ENCODE results near the gene MAT2B.

The MAT2B gene

GRCh38 chr5:163467682-163468081, 37.7 kb upstream of the MAT2B start:
- CTCF ChIA-PET, result interaction anchor here (0.6 to 0.8 kb wide), 4 partner anchors 16 to 95 kb away, joined by 3 to 4 read pairs (median 4); no protein-coding TSS in a partner anchor
- H3K4me3 ChIP-seq (ENCODE audit: low read depth, low read length), result no peak overlapping the region
- H3K4me1 ChIP-seq (ENCODE audit: control insufficient read depth, insufficient read depth, low read length), result peaks cover 3% of the 10 kb centered on the region; the same call in 1 of the 2 replicates
- POLR2A ChIA-PET, result interaction anchor here (1.1 kb wide), 1 partner anchor 38 kb away, joined by 3 read pairs; the partner anchor contains the start of gene MAT2B
- no peak overlapping the region for H3K27ac ChIP-seq (ENCODE audit: extremely low read depth, low read depth, low read length)
- peaks cover 64 to 70% of the 10 kb centered on the region in 2 experiments for H3K36me3 ChIP-seq (ENCODE audit: control insufficient read depth in 2 of 2, insufficient read depth in 1 of 2, low read length in 2 of 2)
- TF ChIP-seq ZNF354C (tag by site-specific recombination; IDR thresholded peaks at IDR 0.05; ENCODE audit: borderline replicate concordance, low read depth), result no peak
- TF ChIP-seq ZNF18 (tag by site-specific recombination; IDR thresholded peaks at IDR 0.05), result no peak
- no peak for TF ChIP-seq ZNF26 (tag by site-specific recombination; IDR thresholded peaks at IDR 0.05)
- TF ChIP-seq ZNF114 (tag by site-specific recombination; IDR thresholded peaks at IDR 0.05), result no peak
- no peak for TF ChIP-seq ZNF449 (tag by site-specific recombination; IDR thresholded peaks at IDR 0.05)
- no peak for TF ChIP-seq ZNF112 (tag by site-specific recombination; IDR thresholded peaks at IDR 0.05)
- no peak for TF ChIP-seq ZBTB21 (tag by site-specific recombination; IDR thresholded peaks at IDR 0.05)
- no peak for TF ChIP-seq ZNF549 (tag by site-specific recombination; IDR thresholded peaks at IDR 0.05)
- TF ChIP-seq KLF9 (tag by site-specific recombination; IDR thresholded peaks at IDR 0.05; ENCODE audit: low read depth), result no peak
- TF ChIP-seq MEIS1 (CRISPR knock-in tag; IDR thresholded peaks at IDR 0.05; ENCODE audit: borderline replicate concordance), result no peak
- TF ChIP-seq ZNF174 (tag by site-specific recombination; IDR thresholded peaks at IDR 0.05), result no peak
- TF ChIP-seq ZNF560 (tag by site-specific recombination; IDR thresholded peaks at IDR 0.05; ENCODE audit: borderline replicate concordance), result no peak
- TF ChIP-seq ZNF214 (tag by site-specific recombination; IDR thresholded peaks at IDR 0.05; ENCODE audit: borderline replicate concordance), result no peak
- TF ChIP-seq ZSCAN5A (tag by site-specific recombination; IDR thresholded peaks at IDR 0.05), result no peak
- no peaks in the 10 kb centered on the region for H3K9me3 ChIP-seq (ENCODE audit: control insufficient read depth, insufficient read depth, low read depth, low read length)

- H3K4me3 ChIP-seq (ENCODE audit: low read depth, low read length), result no peak overlapping the region
- no peak overlapping the region for H3K27ac ChIP-seq (ENCODE audit: extremely low read depth, low read depth, low read length)
- H3K9me3 ChIP-seq (ENCODE audit: control insufficient read depth, insufficient read depth, low read depth, low read length), result no peaks in the 10 kb centered on the region
- H3K4me1 ChIP-seq (ENCODE audit: control insufficient read depth, insufficient read depth, low read length), result no peaks in the 10 kb centered on the region
- H3K36me3 ChIP-seq (ENCODE audit: control insufficient read depth in 2 of 2, insufficient read depth in 1 of 2, low read length in 2 of 2), result peaks cover 86 to 87% of the 10 kb centered on the region in 2 experiments
- no peak for TF ChIP-seq ZNF660 (tag by site-specific recombination; IDR thresholded peaks at IDR 0.05)
- no peak for TF ChIP-seq ZSCAN23 (tag by site-specific recombination; IDR thresholded peaks at IDR 0.05)
- TF ChIP-seq ZNF654 (tag by site-specific recombination; IDR thresholded peaks at IDR 0.05; ENCODE audit: low read depth), result 0 out of 2 replicates have a peak, but pooled peaks have one; percentile 3
- ChIA-PET POLR2A (interaction anchor here (1.2 kb wide), 1 partner anchor 32 kb away, joined by 3 read pairs; the partner anchor contains the start of gene MAT2B), CTCF (interaction anchor here (0.5 to 2.5 kb wide), 9 partner anchors 9 to 167 kb away, joined by 3 to 7 read pairs (median 5); partner anchors contain the start of genes CCNG1 and NUDCD2)
These were observed 31.7 kb upstream of the MAT2B start for GRCh38 chr5:163473635-163474243.
